H1 (cell line): ENCODE results near the gene UBASH3A. TPM values are rescaled to one million over a fixed set of nuclear protein-coding genes. Genes with fewer than 3 reads are reported as not detected.

ENCODE experiments used
- CTCF ChIA-PET: fragments of 300-600 bp; sonication (Branson Sonifier 250); formaldehyde crosslinking; loops from one replicate; lab custom pipeline; 2021; ENCODE audit not compliant: partially characterized antibody; lab: Charles Lee
- POLR2A ChIA-PET: fragments of 300-600 bp; sonication (Branson Sonifier 250); formaldehyde crosslinking; loops from one replicate; lab custom pipeline; 2021; ENCODE audit warnings: inconsistent platforms; ENCODE audit not compliant: partially characterized antibody; lab: Charles Lee
- DNase-seq, 2 experiments: peaks; one replicate each; pipeline versions ENCODE4 v3.0.0 to v3.0.0-alpha.2; 2010 to 2022; ENCODE audit warnings: low spot score in 2 of 2, low read depth in 1 of 2, mixed read lengths in 1 of 2
- FAIRE-seq: peaks from 2 replicates; lab custom pipeline; 2011; peaks lifted over from hg19 to GRCh38; lab: Jason Lieb, UNC
- H2AFZ ChIP-seq: 2 replicates; pipeline ENCODE4 v1.8.1; 2012; ENCODE audit warnings: low read length, inconsistent platforms
- H2AK5ac ChIP-seq: 2 replicates; pipeline ENCODE4 v1.6.1; 2013; ENCODE audit warnings: low read depth, low read length
- H2BK120ac ChIP-seq: replicated peaks from 2 replicates; pipeline ENCODE3; 2013; ENCODE audit warnings: low read depth, low read length, inconsistent platforms
- H2BK12ac ChIP-seq: 2 replicates; pipeline ENCODE4 v1.6.1; 2013; ENCODE audit warnings: low read depth, low read length
- H2BK15ac ChIP-seq: 2 replicates; pipeline ENCODE4 v1.6.1; 2013; ENCODE audit warnings: low read length
- H2BK20ac ChIP-seq: 2 replicates; pipeline ENCODE4 v1.6.1; 2013; ENCODE audit warnings: low read length
- H2BK5ac ChIP-seq: 2 replicates; pipeline ENCODE4 v1.6.1; 2013; ENCODE audit warnings: low read depth, low read length
- H3K14ac ChIP-seq: 2 replicates; pipeline ENCODE4 v1.6.1; 2013; ENCODE audit warnings: inconsistent platforms; ENCODE audit not compliant: insufficient read length
- H3K18ac ChIP-seq: 2 replicates; pipeline ENCODE4 v1.6.1; 2013; ENCODE audit warnings: low read length; ENCODE audit errors: extremely low read depth
- H3K23ac ChIP-seq: 2 replicates; pipeline ENCODE4 v1.6.1; 2013; ENCODE audit warnings: inconsistent platforms; ENCODE audit not compliant: insufficient read length
- H3K23me2 ChIP-seq: 2 replicates; pipeline ENCODE4 v1.6.1; 2013; ENCODE audit warnings: low read depth, low read length
- H3K27ac ChIP-seq: 2 replicates; pipeline ENCODE4 v1.6.1; 2011; ENCODE audit warnings: low read depth, low read length, inconsistent platforms
- H3K27me3 ChIP-seq, 4 experiments: replicated peaks in 1 of 4; 1 replicate in 1 of 4; 2 replicates in 3 of 4; pipeline versions ENCODE4 v1.6.1 to v1.8.1; 2011 to 2013; ENCODE audit warnings: low read length in 3 of 4, mild to moderate bottlenecking in 3 of 4, inconsistent platforms in 2 of 4, mixed read lengths in 2 of 4, moderate library complexity in 1 of 4; ENCODE audit not compliant: control insufficient read depth in 3 of 4, insufficient read depth in 3 of 4; ENCODE audit errors: extremely low read depth in 1 of 4
- H3K36me3 ChIP-seq, 4 experiments: 2 replicates each; pipeline versions ENCODE4 v1.6.1 to v1.8.1; 2011 to 2013; ENCODE audit warnings: mild to moderate bottlenecking in 4 of 4, low read length in 3 of 4, moderate library complexity in 2 of 4, control low read depth in 1 of 4, inconsistent platforms in 1 of 4; ENCODE audit not compliant: insufficient read depth in 4 of 4, control insufficient read depth in 2 of 4
- H3K4ac ChIP-seq: replicated peaks from 2 replicates; pipeline ENCODE3; 2013; ENCODE audit warnings: low read length, low read depth, mixed read lengths, inconsistent platforms; ENCODE audit not compliant: insufficient read length
- H3K4me1 ChIP-seq, 4 experiments: replicated peaks in 1 of 4; 1 replicate in 1 of 4; 2 replicates in 3 of 4; pipeline versions ENCODE4 v1.6.1 to v1.8.1; 2011 to 2013; ENCODE audit warnings: low read length in 3 of 4, inconsistent platforms in 2 of 4, mixed read lengths in 1 of 4; ENCODE audit not compliant: insufficient read depth in 4 of 4, control insufficient read depth in 3 of 4
- H3K4me2 ChIP-seq, 2 experiments: 2 replicates each; pipeline versions ENCODE4 v1.6.1 to v1.8.1; 2011 to 2013; ENCODE audit warnings: low read depth in 2 of 2, low read length in 2 of 2, control low read depth in 1 of 2, inconsistent platforms in 1 of 2, mild to moderate bottlenecking in 1 of 2; ENCODE audit not compliant: insufficient read depth in 1 of 2
- H3K4me3 ChIP-seq, 4 experiments: fragments of 200-600, 300-600 bp in 1 of 4; sonication (generic), shearing (Covaris generic), sonication (Bioruptor Twin) in 1 of 4; 2 replicates each; pipeline versions ENCODE4 v1.5.1 to v1.8.1; 2011 to 2016; ENCODE audit warnings: low read length in 4 of 4, low read depth in 3 of 4, control low read depth in 2 of 4, inconsistent platforms in 2 of 4, mild to moderate bottlenecking in 2 of 4, mixed read lengths in 1 of 4, moderate library complexity in 1 of 4; ENCODE audit not compliant: insufficient read depth in 2 of 4; ENCODE audit errors: extremely low read depth in 1 of 4
- H3K56ac ChIP-seq: replicated peaks from 2 replicates; pipeline ENCODE3; 2013; ENCODE audit warnings: low read depth, mild to moderate bottlenecking, mixed read lengths, low read length, inconsistent platforms; ENCODE audit not compliant: insufficient read length
- H3K79me1 ChIP-seq: 2 replicates; pipeline ENCODE4 v1.6.1; 2013; ENCODE audit warnings: low read depth, low read length, control low read depth
- H3K79me2 ChIP-seq, 2 experiments: 2 replicates each; pipeline versions ENCODE4 v1.6.1 to v1.8.1; 2012 to 2013; ENCODE audit warnings: low read length in 2 of 2, mild to moderate bottlenecking in 2 of 2, inconsistent platforms in 1 of 2; ENCODE audit not compliant: insufficient read depth in 2 of 2, control insufficient read depth in 1 of 2
- H3K9ac ChIP-seq, 4 experiments: replicated peaks in 1 of 4; 1 replicate in 1 of 4; 2 replicates in 3 of 4; pipeline versions ENCODE4 v1.6.1 to v1.8.1; 2011 to 2013; ENCODE audit warnings: low read depth in 3 of 4, low read length in 3 of 4, control low read depth in 2 of 4, mild to moderate bottlenecking in 2 of 4, moderate library complexity in 2 of 4, inconsistent platforms in 1 of 4; ENCODE audit errors: extremely low read depth in 1 of 4
- H3K9me3 ChIP-seq, 2 experiments: 2 replicates each; pipeline versions ENCODE4 v1.6.1 to v1.8.1; 2012 to 2013; ENCODE audit warnings: mild to moderate bottlenecking in 2 of 2, moderate library complexity in 2 of 2, control low read depth in 1 of 2, inconsistent platforms in 1 of 2, low read depth in 1 of 2, low read length in 1 of 2, mixed read lengths in 1 of 2; ENCODE audit not compliant: insufficient read depth in 2 of 2
- H4K20me1 ChIP-seq, 2 experiments: replicated peaks in 1 of 2; 2 replicates each; pipeline versions ENCODE3 to v1.8.1; 2011 to 2013; ENCODE audit warnings: inconsistent platforms in 2 of 2, low read length in 2 of 2, mild to moderate bottlenecking in 1 of 2; ENCODE audit not compliant: insufficient read depth in 2 of 2, control insufficient read depth in 1 of 2
- H4K5ac ChIP-seq: 2 replicates; pipeline ENCODE4 v1.6.1; 2013; ENCODE audit warnings: low read length, low read depth, mixed read lengths, inconsistent platforms; ENCODE audit not compliant: insufficient read length
- H4K8ac ChIP-seq: 2 replicates; pipeline ENCODE4 v1.8.0; 2013; ENCODE audit warnings: mild to moderate bottlenecking, moderate library complexity, low read length, inconsistent platforms; ENCODE audit not compliant: insufficient read depth; ENCODE audit errors: extremely low read depth
- H4K91ac ChIP-seq: replicated peaks from 2 replicates; pipeline ENCODE3; 2013; ENCODE audit warnings: low read length, mixed read lengths, inconsistent platforms; ENCODE audit not compliant: insufficient read length
- JUND ChIP-seq: IDR thresholded peaks from 2 replicates; pipeline ENCODE4 v1.6.1; 2011; ENCODE audit warnings: mild to moderate bottlenecking, improper control_type of control experiment, low read length
- TCF12 ChIP-seq: IDR thresholded peaks from 2 replicates; pipeline ENCODE4 v1.6.1; 2011; ENCODE audit warnings: low read depth, mild to moderate bottlenecking, low read length
- TEAD4 ChIP-seq: IDR thresholded peaks from 2 replicates; pipeline ENCODE4 v1.6.1; 2012; ENCODE audit warnings: low read depth, low read length, inconsistent platforms, mixed read lengths
- WGBS, 2 experiments: shearing (Covaris generic) in 1 of 2; methylation state at CpG; one replicate each; pipeline versions ENCODE4 v1.1.6 to v1.1.7; 2013 to 2015; ENCODE audit warnings: low lambda C conversion rate in 2 of 2, mixed read lengths in 2 of 2, inconsistent platforms in 1 of 2, low coverage in 1 of 2, missing lambda C conversion rate in 1 of 2; ENCODE audit not compliant: insufficient replicate concordance in 2 of 2, insufficient coverage in 1 of 2, insufficient read length in 1 of 2; ENCODE audit errors: extremely low coverage in 1 of 2, missing lambda C conversion rate in 1 of 2; 5-methylcytosine and 5-hydroxymethylcytosine counted together
- polyA plus RNA-seq, 7 experiments: library from polyadenylated mRNA; depleted of rRNA in 3 of 7; stranded (reverse) in 5 of 7; unstranded in 2 of 7; fragments of >200 nt in 5 of 7; fragments of 200-250 nt in 2 of 7; gene quantifications; 1 replicate in 5 of 7; 2 replicates in 1 of 7; 4 replicates in 1 of 7; pipeline versions ENCODE4 v1.2.1 to v1.2.3, GENCODE V29; 2011 to 2013; ENCODE audit warnings: missing spikeins in 2 of 7, mixed read lengths in 2 of 7
- total RNA-seq: library from RNA; stranded (reverse); fragmentation: NEBNext Ultra II Directional; extraction: Animal tissue kit (Norgen Biotek cat#: 25700); gene quantifications from 2 replicates; pipeline ENCODE4 v1.2.1, GENCODE V29; 2021

Gene UBASH3A
- total and polyA plus RNA-seq, 2 of the 8 experiments (the other 6 are each of a cell fraction or from before 2014, with no cell fraction given): not detected

GRCh38 chr21:42474043-42474831, 70.5 kb downstream of the UBASH3A start:
- H3K27ac ChIP-seq: no peak overlapping the region
- H3K4me2 ChIP-seq: no peak overlapping the region; a peak in 2 of 4 replicates
- no peaks in the 10 kb centered on the region for H4K20me1 ChIP-seq
- H2BK15ac ChIP-seq: no peak overlapping the region; the same call in 1 of the 2 replicates
- no peak overlapping the region for H2BK120ac ChIP-seq
- no peak overlapping the region for H3K23ac ChIP-seq
- no peaks in the 10 kb centered on the region for H3K27me3 ChIP-seq
- no peak overlapping the region for H2AK5ac ChIP-seq
- no peak overlapping the region for H2AFZ ChIP-seq
- TF ChIP-seq JUND (peak; percentile 71), TEAD4 (peak; percentile 21; the same call in 1 of the 2 replicates), TCF12 (no peak)
- H3K9me3 ChIP-seq: no peaks in the 10 kb centered on the region
- H3K36me3 ChIP-seq: no peaks in the 10 kb centered on the region
- H3K23me2 ChIP-seq: no peaks in the 10 kb centered on the region
- peaks cover 3 to 9% (median 5%) of the 10 kb centered on the region in 4 experiments; a peak in 5 of 7 replicates for H3K4me1 ChIP-seq
- peak overlapping the region; percentile 60 for H4K91ac ChIP-seq
- WGBS, 2 experiments: 64% methylated on average over 14 of the region's 14 CpGs; no CpG with 5 or more reads in 1 of the 2 experiments
- no peak overlapping the region for H3K18ac ChIP-seq
- CTCF ChIA-PET: interaction anchor here (0.5 to 2.8 kb wide), 9 partner anchors 9 to 1137 kb away, joined by 3 to 7 read pairs (median 3); partner anchors contain the start of gene RSPH1
- no peak overlapping the region for H3K4me3 ChIP-seq
- no peak overlapping the region for H3K14ac ChIP-seq
- H3K9ac ChIP-seq: no peak overlapping the region; a peak in 1 of 7 replicates
- peak overlapping the region; percentile 44; the same call in 1 of the 2 replicates for H2BK5ac ChIP-seq
- DNase-seq (no peak), FAIRE-seq (no peak)
- no peak overlapping the region for H2BK12ac ChIP-seq
- H3K56ac ChIP-seq: no peak overlapping the region
- no peak overlapping the region for H4K5ac ChIP-seq
- no peaks in the 10 kb centered on the region for H3K79me2 ChIP-seq
- POLR2A ChIA-PET: interaction anchor here (0.7 to 0.9 kb wide), 2 partner anchors 8 to 22 kb away, joined by 3 read pairs; partner anchors contain the start of gene RSPH1
- no peak overlapping the region for H3K4ac ChIP-seq
- H2BK20ac ChIP-seq: no peak overlapping the region
- no peaks in the 10 kb centered on the region for H3K79me1 ChIP-seq
- H4K8ac ChIP-seq: no peak overlapping the region
